ENCODE measurements around the gene ATG7. TPM values are rescaled to one million over a fixed set of nuclear protein-coding genes. Genes with fewer than 3 reads are reported as not detected.

The ATG7 gene
- total and polyA plus RNA-seq, 10 of the 15 experiments (the other 5 are each of a cell fraction or from before 2014, with no cell fraction given): 13.5 to 49.5 (median 26.4) TPM

DNA sequence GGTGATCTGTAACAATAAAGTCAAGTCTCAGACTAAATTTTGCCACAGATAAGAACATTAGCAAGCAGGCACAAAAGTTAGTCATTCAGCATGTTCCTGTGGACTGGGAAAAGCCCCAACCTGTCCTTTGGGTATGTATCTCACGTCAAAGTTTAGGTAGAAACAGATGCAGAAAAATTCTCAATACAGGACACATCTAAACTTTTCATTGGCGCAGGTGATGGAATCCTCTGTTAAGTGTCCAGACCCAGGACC lies 120.6 kb downstream of the ATG7 start:
- Histone ChIP-seq H4K20me1 (ENCODE audit: control insufficient read depth, insufficient read depth) (no peaks in the 10 kb centered on the region; the same call in 1 of the 2 replicates), H3K4me3 (no peak overlapping the region), H3K9ac (ENCODE audit: control insufficient read depth, insufficient read depth, low read length) (no peak overlapping the region), H3K27me3 (replicated peaks in 1 of 2; ENCODE audit: control insufficient read depth in 2 of 2, insufficient read depth in 2 of 2, low read length in 1 of 2) (no peaks in the 10 kb centered on the region), H3K9me3 (replicated peaks; ENCODE audit: control insufficient read depth, insufficient read depth, low read length) (no peaks in the 10 kb centered on the region), H3K27ac (ENCODE audit: control insufficient read depth, insufficient read depth) (no peak overlapping the region), H3K36me3 (ENCODE audit: control insufficient read depth in 2 of 2, insufficient read depth in 2 of 2, low read length in 1 of 2) (no peaks in the 10 kb centered on the region; a peak in 1 of 4 replicates), H2AFZ (ENCODE audit: control insufficient read depth, low read depth, low read length) (no peak overlapping the region), H3K4me1 (ENCODE audit: control insufficient read depth, insufficient read depth, low read length) (no peaks in the 10 kb centered on the region; the same call in 1 of the 2 replicates), H3K4me2 (ENCODE audit: control insufficient read depth, insufficient read depth) (no peak overlapping the region), H3K79me2 (ENCODE audit: control insufficient read depth, insufficient read depth, low read length) (no peaks in the 10 kb centered on the region)
- POLR2A ChIA-PET: no interaction called here
- CTCF ChIA-PET: no interaction called here
- no peak for DNase-seq (ENCODE audit: low read depth, low spot score)
- SMC1A ChIA-PET (ENCODE audit: uncharacterized antibody, unreplicated experiment): interaction anchor here (1.4 to 2.5 kb wide), 2 partner anchors 12 to 29 kb away, joined by 6 to 10 read pairs; no protein-coding TSS in a partner anchor
- WGBS (ENCODE audit: insufficient coverage, insufficient replicate concordance, low lambda C conversion rate, missing lambda C conversion rate): 100% methylated on average over 2 of the region's 2 CpGs
- RAD21 ChIA-PET (ENCODE audit: unreplicated experiment): no interaction called here
- in situ Hi-C loops (cut with MboI): no loop called here
- FAIRE-seq: no peak
- no peak for TF ChIP-seq RELA (IDR thresholded peaks at IDR 0.05; ENCODE audit: borderline replicate concordance, partially characterized antibody)
- TF ChIP-seq MEF2B (IDR thresholded peaks at IDR 0.05; ENCODE audit: partially characterized antibody, poor library complexity, severe bottlenecking): no peak
- no peak for TF ChIP-seq FOS (IDR thresholded peaks at IDR 0.05; ENCODE audit: borderline replicate concordance, extremely low read depth, insufficient read length)
- no peak for TF ChIP-seq FOXM1 (IDR thresholded peaks at IDR 0.05; ENCODE audit: low read depth, low read length)
- TF ChIP-seq NRF1 (conservative IDR thresholded peaks at IDR 0.05; ENCODE audit: low read depth, low read length): no peak
- TF ChIP-seq RAD51 (IDR thresholded peaks at IDR 0.05): no peak
- TF ChIP-seq ZNF24 (IDR thresholded peaks at IDR 0.05): no peak
- TF ChIP-seq, protein P1, sequence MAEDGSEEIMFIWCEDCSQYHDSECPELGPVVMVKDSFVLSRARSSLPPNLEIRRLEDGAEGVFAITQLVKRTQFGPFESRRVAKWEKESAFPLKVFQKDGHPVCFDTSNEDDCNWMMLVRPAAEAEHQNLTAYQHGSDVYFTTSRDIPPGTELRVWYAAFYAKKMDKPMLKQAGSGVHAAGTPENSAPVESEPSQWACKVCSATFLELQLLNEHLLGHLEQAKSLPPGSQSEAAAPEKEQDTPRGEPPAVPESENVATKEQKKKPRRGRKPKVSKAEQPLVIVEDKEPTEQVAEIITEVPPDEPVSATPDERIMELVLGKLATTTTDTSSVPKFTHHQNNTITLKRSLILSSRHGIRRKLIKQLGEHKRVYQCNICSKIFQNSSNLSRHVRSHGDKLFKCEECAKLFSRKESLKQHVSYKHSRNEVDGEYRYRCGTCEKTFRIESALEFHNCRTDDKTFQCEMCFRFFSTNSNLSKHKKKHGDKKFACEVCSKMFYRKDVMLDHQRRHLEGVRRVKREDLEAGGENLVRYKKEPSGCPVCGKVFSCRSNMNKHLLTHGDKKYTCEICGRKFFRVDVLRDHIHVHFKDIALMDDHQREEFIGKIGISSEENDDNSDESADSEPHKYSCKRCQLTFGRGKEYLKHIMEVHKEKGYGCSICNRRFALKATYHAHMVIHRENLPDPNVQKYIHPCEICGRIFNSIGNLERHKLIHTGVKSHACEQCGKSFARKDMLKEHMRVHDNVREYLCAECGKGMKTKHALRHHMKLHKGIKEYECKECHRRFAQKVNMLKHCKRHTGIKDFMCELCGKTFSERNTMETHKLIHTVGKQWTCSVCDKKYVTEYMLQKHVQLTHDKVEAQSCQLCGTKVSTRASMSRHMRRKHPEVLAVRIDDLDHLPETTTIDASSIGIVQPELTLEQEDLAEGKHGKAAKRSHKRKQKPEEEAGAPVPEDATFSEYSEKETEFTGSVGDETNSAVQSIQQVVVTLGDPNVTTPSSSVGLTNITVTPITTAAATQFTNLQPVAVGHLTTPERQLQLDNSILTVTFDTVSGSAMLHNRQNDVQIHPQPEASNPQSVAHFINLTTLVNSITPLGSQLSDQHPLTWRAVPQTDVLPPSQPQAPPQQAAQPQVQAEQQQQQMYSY (CRISPR knock-in tag; IDR thresholded peaks at IDR 0.05): no peak
- TF ChIP-seq SPI1 (IDR thresholded peaks at IDR 0.05; ENCODE audit: borderline replicate concordance, insufficient read depth, low read depth, low read length): no peak
- TF ChIP-seq, protein P2, sequence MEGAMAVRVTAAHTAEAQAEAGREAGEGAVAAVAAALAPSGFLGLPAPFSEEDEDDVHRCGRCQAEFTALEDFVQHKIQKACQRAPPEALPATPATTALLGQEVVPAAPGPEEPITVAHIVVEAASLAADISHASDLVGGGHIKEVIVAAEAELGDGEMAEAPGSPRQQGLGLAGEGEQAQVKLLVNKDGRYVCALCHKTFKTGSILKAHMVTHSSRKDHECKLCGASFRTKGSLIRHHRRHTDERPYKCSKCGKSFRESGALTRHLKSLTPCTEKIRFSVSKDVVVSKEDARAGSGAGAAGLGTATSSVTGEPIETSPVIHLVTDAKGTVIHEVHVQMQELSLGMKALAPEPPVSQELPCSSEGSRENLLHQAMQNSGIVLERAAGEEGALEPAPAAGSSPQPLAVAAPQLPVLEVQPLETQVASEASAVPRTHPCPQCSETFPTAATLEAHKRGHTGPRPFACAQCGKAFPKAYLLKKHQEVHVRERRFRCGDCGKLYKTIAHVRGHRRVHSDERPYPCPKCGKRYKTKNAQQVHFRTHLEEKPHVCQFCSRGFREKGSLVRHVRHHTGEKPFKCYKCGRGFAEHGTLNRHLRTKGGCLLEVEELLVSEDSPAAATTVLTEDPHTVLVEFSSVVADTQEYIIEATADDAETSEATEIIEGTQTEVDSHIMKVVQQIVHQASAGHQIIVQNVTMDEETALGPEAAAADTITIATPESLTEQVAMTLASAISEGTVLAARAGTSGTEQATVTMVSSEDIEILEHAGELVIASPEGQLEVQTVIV (IDR thresholded peaks at IDR 0.05; ENCODE audit: borderline replicate concordance, partially characterized antibody): no peak
- TF ChIP-seq RUNX3 (IDR thresholded peaks at IDR 0.05; ENCODE audit: low read length): no peak
- TF ChIP-seq, protein P3, sequence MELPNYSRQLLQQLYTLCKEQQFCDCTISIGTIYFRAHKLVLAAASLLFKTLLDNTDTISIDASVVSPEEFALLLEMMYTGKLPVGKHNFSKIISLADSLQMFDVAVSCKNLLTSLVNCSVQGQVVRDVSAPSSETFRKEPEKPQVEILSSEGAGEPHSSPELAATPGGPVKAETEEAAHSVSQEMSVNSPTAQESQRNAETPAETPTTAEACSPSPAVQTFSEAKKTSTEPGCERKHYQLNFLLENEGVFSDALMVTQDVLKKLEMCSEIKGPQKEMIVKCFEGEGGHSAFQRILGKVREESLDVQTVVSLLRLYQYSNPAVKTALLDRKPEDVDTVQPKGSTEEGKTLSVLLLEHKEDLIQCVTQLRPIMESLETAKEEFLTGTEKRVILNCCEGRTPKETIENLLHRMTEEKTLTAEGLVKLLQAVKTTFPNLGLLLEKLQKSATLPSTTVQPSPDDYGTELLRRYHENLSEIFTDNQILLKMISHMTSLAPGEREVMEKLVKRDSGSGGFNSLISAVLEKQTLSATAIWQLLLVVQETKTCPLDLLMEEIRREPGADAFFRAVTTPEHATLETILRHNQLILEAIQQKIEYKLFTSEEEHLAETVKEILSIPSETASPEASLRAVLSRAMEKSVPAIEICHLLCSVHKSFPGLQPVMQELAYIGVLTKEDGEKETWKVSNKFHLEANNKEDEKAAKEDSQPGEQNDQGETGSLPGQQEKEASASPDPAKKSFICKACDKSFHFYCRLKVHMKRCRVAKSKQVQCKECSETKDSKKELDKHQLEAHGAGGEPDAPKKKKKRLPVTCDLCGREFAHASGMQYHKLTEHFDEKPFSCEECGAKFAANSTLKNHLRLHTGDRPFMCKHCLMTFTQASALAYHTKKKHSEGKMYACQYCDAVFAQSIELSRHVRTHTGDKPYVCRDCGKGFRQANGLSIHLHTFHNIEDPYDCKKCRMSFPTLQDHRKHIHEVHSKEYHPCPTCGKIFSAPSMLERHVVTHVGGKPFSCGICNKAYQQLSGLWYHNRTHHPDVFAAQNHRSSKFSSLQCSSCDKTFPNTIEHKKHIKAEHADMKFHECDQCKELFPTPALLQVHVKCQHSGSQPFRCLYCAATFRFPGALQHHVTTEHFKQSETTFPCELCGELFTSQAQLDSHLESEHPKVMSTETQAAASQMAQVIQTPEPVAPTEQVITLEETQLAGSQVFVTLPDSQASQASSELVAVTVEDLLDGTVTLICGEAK (IDR thresholded peaks at IDR 0.05; ENCODE audit: borderline replicate concordance): no peak
- no peak for TF ChIP-seq BRCA1 (IDR thresholded peaks at IDR 0.05; ENCODE audit: low read depth, low read length)
- no peak for TF ChIP-seq CREM (IDR thresholded peaks at IDR 0.05; ENCODE audit: low read depth)
- no peak for TF ChIP-seq ZNF274 (IDR thresholded peaks at IDR 0.05; ENCODE audit: insufficient read depth, insufficient read length)
- BruUV-seq (replicated peaks): no TSS peak
- intact Hi-C loops (cut with micrococcal nuclease; ENCODE audit: unreplicated experiment): no loop called here
- ATAC-seq: no peak
